Measurements from ENCODE around the gene OLFM3.

Gene OLFM3

DNA sequence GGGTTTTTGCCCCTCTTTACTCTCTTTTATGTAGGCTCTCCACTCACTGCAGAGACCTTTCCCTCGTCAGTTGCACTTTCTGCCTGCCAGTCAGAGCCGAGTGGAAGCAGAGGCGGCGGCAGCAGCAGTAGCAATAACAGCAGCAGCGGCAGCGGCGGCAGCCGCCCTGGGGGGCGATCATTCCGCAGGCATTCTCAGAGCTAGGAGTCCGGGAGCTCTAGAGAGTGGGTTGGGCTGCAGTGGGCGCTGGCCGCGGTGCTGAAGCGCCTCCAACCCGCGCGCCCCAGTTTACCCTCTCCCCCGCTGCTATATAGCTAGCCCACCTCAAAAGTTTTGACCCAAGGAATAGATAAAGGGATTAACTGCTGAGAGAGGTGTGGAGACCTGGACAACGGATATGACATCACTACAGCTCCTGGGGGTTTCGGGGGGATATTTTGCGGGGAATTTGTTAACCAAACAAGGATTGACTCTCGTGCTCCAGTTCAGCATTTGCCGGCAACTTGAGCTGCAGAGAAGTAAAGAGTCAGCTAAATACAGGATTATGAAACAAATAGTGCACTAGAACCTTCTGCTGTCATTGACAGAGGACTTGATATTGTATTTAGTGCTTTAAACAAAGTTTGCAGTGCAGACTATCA is at the start of gene OLFM3:
OLFM3 (minus strand) TSS at position 102 of the 641 bp plus-strand sequence.
- H3K4me3 ChIP-seq (ENCODE audit: low read length): no peak within 1 kb of the TSS
- no peak for TF ChIP-seq ZNF274 (IDR thresholded peaks at IDR 0.05; ENCODE audit: low read depth, low read length)

DNA sequence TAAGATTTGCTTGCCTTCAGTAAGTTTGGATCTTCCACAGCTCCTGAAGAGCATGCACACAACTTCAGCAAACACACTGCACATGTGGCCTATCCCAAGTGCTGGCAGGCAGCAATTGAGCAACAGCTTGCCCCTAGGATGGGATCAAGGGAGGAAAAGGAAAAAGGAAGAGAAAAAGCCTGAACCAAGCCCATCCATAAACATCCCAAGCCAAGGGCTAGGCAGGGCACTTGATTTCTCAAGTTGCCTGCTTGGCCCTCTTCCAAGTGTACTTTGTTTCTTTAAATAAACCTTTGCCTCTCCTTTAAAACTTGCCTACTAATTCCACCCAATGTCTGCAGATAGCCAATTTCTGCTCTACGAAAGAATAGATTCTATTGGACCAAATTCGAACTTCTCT is 49.0 kb upstream of the OLFM3 start:
- H3K4me3 ChIP-seq (ENCODE audit: low read length): no peak overlapping the region
- no peak for TF ChIP-seq ZNF274 (IDR thresholded peaks at IDR 0.05; ENCODE audit: low read depth, low read length)

DNA sequence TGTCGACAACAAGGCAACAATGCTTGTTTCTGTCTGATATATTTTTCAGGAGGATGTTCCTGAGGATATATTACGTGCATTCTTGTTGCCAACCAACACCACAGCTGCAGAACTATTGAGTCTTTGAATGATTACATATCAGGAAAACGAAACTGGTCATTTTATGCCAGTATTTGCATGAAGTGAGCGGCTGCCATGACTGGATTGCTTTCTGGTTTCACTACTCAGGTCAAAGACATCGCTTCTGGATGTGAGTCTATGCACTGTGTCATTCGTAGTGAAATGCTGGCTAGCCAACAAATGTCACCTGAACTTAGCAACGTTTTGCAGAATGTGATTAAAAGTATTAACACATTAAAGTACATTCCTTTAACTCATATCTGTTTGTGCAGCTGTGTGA is 35.8 kb upstream of the OLFM3 start:
- no peak for TF ChIP-seq ZNF274 (IDR thresholded peaks at IDR 0.05; ENCODE audit: low read depth, low read length)
- H3K4me3 ChIP-seq (ENCODE audit: low read length): no peak overlapping the region

- no peak overlapping the region for H3K4me3 ChIP-seq (ENCODE audit: low read length)
- no peak for TF ChIP-seq ZNF274 (IDR thresholded peaks at IDR 0.05; ENCODE audit: low read depth, low read length)
Observed at GRCh38 chr1:102019530-102019929, 22.8 kb upstream of the OLFM3 start.

GRCh38 chr1:102015728-102016127 is 19.0 kb upstream of the OLFM3 start:
- TF ChIP-seq ZNF274 (IDR thresholded peaks at IDR 0.05; ENCODE audit: low read depth, low read length): no peak
- no peak overlapping the region for H3K4me3 ChIP-seq (ENCODE audit: low read length)

GRCh38 chr1:102002057-102002456 is 5.3 kb upstream of the OLFM3 start:
- no peak for TF ChIP-seq ZNF274 (IDR thresholded peaks at IDR 0.05; ENCODE audit: low read depth, low read length)
- no peak overlapping the region for H3K4me3 ChIP-seq (ENCODE audit: low read length)

DNA sequence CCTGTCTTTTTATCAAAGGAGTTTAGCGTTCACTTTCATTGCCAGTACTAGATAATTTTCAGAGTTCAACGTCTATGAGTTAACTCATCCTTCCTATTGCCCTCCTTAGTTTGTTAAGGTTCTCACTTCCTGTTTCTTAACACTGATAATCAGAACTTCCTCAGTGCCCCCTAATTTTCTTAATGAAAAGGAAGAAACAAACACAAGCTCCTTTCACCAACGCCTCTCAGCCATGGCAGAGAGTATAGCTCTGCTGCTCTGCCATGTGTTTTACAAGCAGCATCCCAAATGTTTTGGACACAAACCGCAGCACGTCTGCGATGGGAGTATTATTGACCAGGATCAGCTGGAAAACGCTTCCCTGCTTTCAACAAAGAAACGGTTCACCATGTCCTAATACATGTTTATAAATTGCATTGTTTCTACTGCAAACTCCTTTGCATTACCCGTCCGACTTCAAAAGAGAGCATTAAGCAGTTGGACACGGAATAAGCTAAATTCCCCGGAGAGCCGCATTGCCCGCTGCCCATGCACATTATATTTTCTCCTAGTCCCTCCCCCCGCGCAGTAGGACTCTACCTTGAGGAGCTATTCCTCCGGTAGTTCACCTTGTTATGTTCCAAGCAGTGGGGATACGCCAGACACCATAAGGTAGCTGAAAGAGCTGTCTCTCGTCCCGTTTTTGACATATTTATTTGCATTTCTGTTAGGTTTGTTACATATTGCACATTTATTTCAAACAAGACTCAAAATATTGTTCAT is 561 bp downstream of the OLFM3 start:
- no peak overlapping the region for H3K4me3 ChIP-seq (ENCODE audit: low read length)
- no peak for TF ChIP-seq ZNF274 (IDR thresholded peaks at IDR 0.05; ENCODE audit: low read depth, low read length)

GRCh38 chr1:101993710-101994109 is 3.0 kb downstream of the OLFM3 start:
- no peak for TF ChIP-seq ZNF274 (IDR thresholded peaks at IDR 0.05; ENCODE audit: low read depth, low read length)
- no peak overlapping the region for H3K4me3 ChIP-seq (ENCODE audit: low read length)

GRCh38 chr1:101992821-101993575 is 3.7 kb downstream of the OLFM3 start:
- H3K4me3 ChIP-seq (ENCODE audit: low read length): no peak overlapping the region
- no peak for TF ChIP-seq ZNF274 (IDR thresholded peaks at IDR 0.05; ENCODE audit: low read depth, low read length)

- no peak for TF ChIP-seq ZNF274 (IDR thresholded peaks at IDR 0.05; ENCODE audit: low read depth, low read length)
- H3K4me3 ChIP-seq (ENCODE audit: low read length): no peak overlapping the region
Observed at GRCh38 chr1:101980974-101981373, 15.8 kb downstream of the OLFM3 start.

DNA sequence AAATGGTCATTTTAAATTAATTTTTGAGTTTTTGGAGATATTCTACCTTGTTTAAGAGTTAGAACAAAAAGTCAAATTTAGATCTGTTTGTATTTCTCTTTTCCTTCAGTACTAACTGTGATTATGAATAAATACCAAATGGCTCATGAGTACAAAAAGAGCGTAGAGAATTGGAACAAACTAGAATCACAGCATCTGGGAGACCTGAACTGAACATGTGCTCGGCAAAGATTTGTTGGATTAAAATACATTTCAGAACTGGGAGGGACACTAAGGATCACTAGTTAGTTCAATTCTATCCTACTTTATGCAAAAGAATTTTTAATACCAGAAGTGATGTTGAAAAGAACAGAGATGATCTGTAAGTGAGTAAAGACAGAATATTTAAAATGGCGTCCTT is 19.5 kb downstream of the OLFM3 start:
- H3K4me3 ChIP-seq (ENCODE audit: low read length): no peak overlapping the region
- TF ChIP-seq ZNF274 (IDR thresholded peaks at IDR 0.05; ENCODE audit: low read depth, low read length): no peak

- no peak for TF ChIP-seq ZNF274 (IDR thresholded peaks at IDR 0.05; ENCODE audit: low read depth, low read length)
- H3K4me3 ChIP-seq (ENCODE audit: low read length): no peak overlapping the region
Observed at GRCh38 chr1:101976161-101976560, 20.6 kb downstream of the OLFM3 start.

- TF ChIP-seq ZNF274 (IDR thresholded peaks at IDR 0.05; ENCODE audit: low read depth, low read length): no peak
- no peak overlapping the region for H3K4me3 ChIP-seq (ENCODE audit: low read length)
Observed at GRCh38 chr1:101975371-101975770, 21.4 kb downstream of the OLFM3 start.

GRCh38 chr1:101974599-101975274 is 22.0 kb downstream of the OLFM3 start:
- TF ChIP-seq ZNF274 (IDR thresholded peaks at IDR 0.05; ENCODE audit: low read depth, low read length): no peak
- H3K4me3 ChIP-seq (ENCODE audit: low read length): no peak overlapping the region
